Endothelial cell of umbilical vein (primary cell): ENCODE results near the gene SYDE2.

ENCODE experiments used
- CTCF ChIP-seq, 2 donors: IDR thresholded peaks; 1 replicate in 1 of 2; 2 replicates in 1 of 2; pipeline ENCODE4 v1.5.1; 2011; ENCODE audit warnings: low read length in 2 of 2, mild to moderate bottlenecking in 2 of 2, moderate library complexity in 2 of 2, control low read depth in 1 of 2, inconsistent platforms in 1 of 2, low read depth in 1 of 2; ENCODE audit not compliant: insufficient read depth in 1 of 2; ENCODE audit errors: extremely low read depth in 1 of 2
- EZH2 ChIP-seq: IDR thresholded peaks from 2 replicates; pipeline ENCODE4 v1.6.1; 2012; ENCODE audit warnings: borderline replicate concordance, low read depth, mild to moderate bottlenecking, moderate library complexity, low read length, inconsistent platforms; ENCODE audit not compliant: severe bottlenecking
- MAX ChIP-seq: IDR thresholded peaks from 2 replicates; pipeline ENCODE4 v1.6.1; 2011; ENCODE audit not compliant: insufficient read depth, insufficient read length

- TF ChIP-seq CTCF (IDR thresholded peaks at IDR 0.05; ENCODE audit: extremely low read depth in 1 of 2, insufficient read depth in 1 of 2, low read depth in 1 of 2, low read length in 2 of 2) (no peak), MAX (no peak), EZH2 (no peak)
These were observed 25.0 kb upstream of the SYDE2 start for GRCh38 chr1:85225624-85226380.
